ENCODE data around the gene IGSF3.

GRCh38 chr1:116556289-116557006, 111.1 kb downstream of the IGSF3 start:
- TF ChIP-seq EZH2 (IDR thresholded peaks at IDR 0.05) (no peak), POLR2AphosphoS5 (IDR thresholded peaks at IDR 0.05; ENCODE audit: borderline replicate concordance, low read depth, low read length) (no peak), FOXP2 (optimal IDR thresholded peaks at IDR 0.05; ENCODE audit: control extremely low read depth, extremely low read length, insufficient read depth) (no peak)
